ENCODE measurements around the gene FANCM. TPM values are rescaled to one million over a fixed set of nuclear protein-coding genes. Genes with fewer than 3 reads are reported as not detected.
"Not testable (repeated sequence)": the region's sequence is repeated elsewhere in the genome, so short reads cannot be mapped to it uniquely, and the experiment has no call there.

The FANCM gene
- polyA plus RNA-seq, 4 donors = 10.8 to 14.7 (median 12.8) TPM

DNA sequence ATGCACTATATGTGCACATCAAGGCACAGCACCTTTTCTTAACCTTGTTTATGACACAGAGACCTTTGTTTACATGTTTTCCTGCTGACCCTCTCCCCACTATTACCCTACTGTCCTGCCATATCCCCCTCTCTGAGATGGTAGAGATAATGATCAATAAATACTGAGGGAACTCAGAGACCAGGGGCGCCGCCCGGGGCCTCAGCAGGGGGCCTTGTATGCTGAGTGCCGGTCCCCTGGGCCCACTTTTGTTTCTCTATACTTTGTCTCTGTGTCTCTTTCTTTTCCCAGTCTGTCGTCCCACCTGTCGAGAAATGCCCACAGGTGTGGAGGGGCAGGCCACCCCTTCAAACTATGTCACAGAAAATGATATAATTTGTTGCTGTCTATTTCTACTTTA, 78.6 kb downstream of the FANCM start:
- not testable (repeated sequence) for DNase-seq (ENCODE audit: low read depth in 4 of 4, low spot score in 3 of 4)

- no peak for DNase-seq (ENCODE audit: low read depth in 4 of 4, low spot score in 3 of 4)
These were observed 86.9 kb downstream of the FANCM start for GRCh38 chr14:45222485-45223262.

GRCh38 chr14:45227566-45227965, 91.8 kb downstream of the FANCM start:
- no peak for DNase-seq (ENCODE audit: low read depth in 4 of 4, low spot score in 3 of 4)

DNA sequence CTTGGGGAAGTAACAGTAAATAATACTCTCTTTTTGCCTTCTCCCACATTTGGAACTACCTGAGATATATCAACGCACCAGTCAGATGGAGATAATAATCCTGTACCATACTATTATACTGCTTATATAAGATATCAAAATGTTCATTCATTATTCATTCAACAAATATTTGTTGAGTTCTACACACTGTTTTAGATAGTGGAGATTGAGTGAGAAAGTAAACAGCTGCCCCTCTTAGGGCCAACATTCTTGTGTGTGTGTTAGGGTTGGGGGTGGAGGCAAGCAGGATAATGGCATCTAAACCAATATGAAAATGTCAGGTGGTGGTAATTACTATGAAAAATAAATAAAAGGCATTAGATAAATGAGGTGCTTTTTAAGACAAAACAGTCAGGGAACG, 103.3 kb downstream of the FANCM start:
- DNase-seq (ENCODE audit: low read depth in 4 of 4, low spot score in 3 of 4) = no peak

DNA sequence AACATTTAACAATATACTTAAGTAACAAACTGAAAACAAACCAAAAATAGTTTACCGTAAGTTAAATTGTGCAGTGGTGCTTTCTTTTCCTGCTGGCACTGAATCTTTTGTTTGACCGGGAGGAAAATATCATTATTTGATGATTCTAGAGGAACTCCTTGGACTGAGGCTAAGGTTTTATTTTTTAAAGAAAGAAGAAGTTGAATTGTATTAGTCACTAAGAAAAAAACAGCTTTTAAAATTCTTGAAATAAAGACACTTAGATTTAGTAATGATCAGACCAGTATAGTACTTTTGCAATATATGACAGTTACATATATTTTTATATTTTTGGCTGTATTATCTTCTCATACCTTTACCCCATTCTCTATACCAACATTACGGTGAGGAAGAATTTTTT, 107.0 kb downstream of the FANCM start:
- no peak for DNase-seq (ENCODE audit: low read depth in 4 of 4, low spot score in 3 of 4)

- DNase-seq (ENCODE audit: low read depth in 4 of 4, low spot score in 3 of 4) = no peak
These were observed 110.4 kb downstream of the FANCM start for GRCh38 chr14:45246151-45246550.

DNA sequence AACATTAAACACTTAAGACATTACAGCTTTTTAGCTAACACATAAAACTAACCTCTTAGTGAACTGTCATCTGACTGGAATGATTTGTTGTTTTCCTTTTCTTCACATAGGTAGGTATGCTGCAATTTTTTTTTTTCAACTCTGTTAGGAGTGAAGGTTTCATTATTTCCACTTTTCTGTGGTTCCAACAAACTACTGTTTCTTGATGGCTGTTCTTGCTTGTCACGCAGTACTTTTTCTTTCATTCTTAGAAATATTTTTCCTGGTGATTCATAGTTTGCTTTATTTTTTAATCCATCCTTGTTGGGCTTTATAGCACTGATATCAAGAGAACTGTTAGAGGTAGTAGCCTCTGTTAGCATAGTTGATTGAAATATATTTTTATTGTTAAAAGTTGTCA, 111.0 kb downstream of the FANCM start:
- DNase-seq (ENCODE audit: low read depth in 4 of 4, low spot score in 3 of 4) = no peak

GRCh38 chr14:45247427-45247826, 111.7 kb downstream of the FANCM start:
- no peak for DNase-seq (ENCODE audit: low read depth in 4 of 4, low spot score in 3 of 4)

DNA sequence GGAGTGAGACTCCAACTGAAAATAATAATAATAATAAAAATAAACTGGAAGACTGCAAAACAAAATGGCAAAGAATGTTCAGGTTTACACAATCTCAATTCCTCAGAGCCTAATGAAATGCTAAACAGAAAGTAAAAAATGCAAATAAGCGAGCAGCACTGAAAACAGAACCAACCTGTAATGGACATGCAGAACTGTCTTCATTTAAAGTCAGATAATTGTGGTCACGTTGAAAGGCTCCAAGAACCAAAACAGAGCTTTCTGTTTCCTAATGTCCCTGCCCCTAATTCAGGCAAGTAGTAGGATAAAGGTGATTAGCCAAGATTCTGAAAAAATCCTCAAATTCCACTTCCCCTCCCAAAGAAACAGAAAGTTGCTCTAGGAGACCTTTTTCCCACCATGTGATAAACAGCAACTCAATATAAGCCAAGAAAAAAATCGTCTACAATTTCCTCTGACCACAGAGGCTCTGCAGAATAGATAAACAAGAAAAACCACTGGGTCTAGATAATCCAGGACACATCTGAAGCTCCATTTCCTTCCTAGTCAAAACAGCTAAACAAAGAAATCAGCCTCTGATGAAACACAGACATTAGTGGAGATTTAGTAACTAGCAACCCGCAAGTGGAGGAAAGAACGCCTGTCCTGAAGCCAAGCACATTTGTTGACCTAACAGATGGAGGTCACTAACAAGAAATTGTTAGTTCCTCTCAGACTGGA, 114.3 kb downstream of the FANCM start:
- DNase-seq (ENCODE audit: low read depth in 4 of 4, low spot score in 3 of 4) = no peak

Other genes with a start within 250 kb of the FANCM start
- 10 to 100 TPM; 13.1 to 20.5 (median 14.9) TPM for gene KLHL28, start 174.0 kb upstream of the FANCM start, polyA plus RNA-seq (ENCODE audit: insufficient read length in 4 of 4)
- 10 to 100 TPM; 28.0 to 40.9 (median 34.4) TPM for gene TOGARAM1, start 173.7 kb upstream of the FANCM start, polyA plus RNA-seq (ENCODE audit: insufficient read length in 4 of 4)
- 10 to 100 TPM; 56.0 to 88.6 (median 75.1) TPM for gene PRPF39, start 51.8 kb upstream of the FANCM start, polyA plus RNA-seq (ENCODE audit: insufficient read length in 4 of 4)
- gene FKBP3, start 1.4 kb upstream of the FANCM start, polyA plus RNA-seq (ENCODE audit: insufficient read length in 4 of 4) = 100 to 1,000 TPM in 3 of 4 donors, 10 to 100 TPM in 1; 86.4 to 153 (median 130) TPM
- 10 to 100 TPM; 35.5 to 47.0 (median 39.1) TPM for gene MIS18BP1, start 117.3 kb downstream of the FANCM start, polyA plus RNA-seq (ENCODE audit: insufficient read length in 4 of 4)

Measured in left renal pelvis (tissue), 4 donors.